HepG2 (cell line): ENCODE measurements around the gene PRELID1. TPM values are rescaled to one million over a fixed set of nuclear protein-coding genes. Genes with fewer than 3 reads are reported as not detected.

Experiments
- ATAC-seq: fragments of 200-7000 bp; cut with Tn5 transposase; 3 replicates; pipeline ENCODE4 v1.9.1; 2020; ENCODE audit warnings: mild to moderate bottlenecking, moderate library complexity
- BruUV-seq: library from RNA; stranded (reverse); fragments of 400-500 nt; replicated peaks from 2 replicates; lab custom pipeline; 2021; lab: Mats Ljungman, UMichigan
- CTCF ChIA-PET: fragments of 300-600 bp; formaldehyde crosslinking; extraction: SDS; loops from one replicate; lab custom pipeline; 2021; ENCODE audit warnings: low total read pairs, inconsistent platforms, low intra/inter-chr PET ratio; lab: Yijun Ruan, JAX
- POLR2A ChIA-PET: fragments of 350-600 bp; sonication (Branson Sonifier 250); formaldehyde crosslinking; loops from one replicate; lab custom pipeline; 2020; ENCODE audit warnings: antibody characterized with exemption, inconsistent platforms; lab: Yijun Ruan, JAX
- DNase-seq: peaks from one replicate; pipeline ENCODE4 v3.0.0-alpha.2; 2015; ENCODE audit warnings: low spot score
- FAIRE-seq: peaks from 3 replicates; lab custom pipeline; 2011; peaks lifted over from hg19 to GRCh38; lab: Jason Lieb, UNC
- H2AFZ ChIP-seq: one replicate; pipeline ENCODE4 v1.6.1; 2011; ENCODE audit warnings: low read length, inconsistent platforms
- H3K27ac ChIP-seq: fragments of 300-600 bp; 3 replicates; pipeline ENCODE4 v1.8.0; 2011; ENCODE audit warnings: mixed run types, mild to moderate bottlenecking, mixed read lengths, low read length, inconsistent platforms; ENCODE audit not compliant: insufficient read depth; ENCODE audit errors: extremely low read length
- H3K27me3 ChIP-seq, 2 experiments: fragments of 200-600 bp in 1 of 2; 2 replicates in 1 of 2; 3 replicates in 1 of 2; pipeline versions ENCODE4 v1.6.0 to v1.8.0; 2011; ENCODE audit warnings: low read length in 2 of 2, mild to moderate bottlenecking in 2 of 2, moderate library complexity in 2 of 2, inconsistent platforms in 1 of 2; ENCODE audit not compliant: insufficient read depth in 2 of 2, control insufficient read depth in 1 of 2
- H3K36me3 ChIP-seq, 2 experiments: fragments of 200-600 bp in 1 of 2; replicated peaks in 1 of 2; 2 replicates in 1 of 2; 3 replicates in 1 of 2; pipeline versions ENCODE4 v1.5.1 to v1.8.0; 2011; ENCODE audit warnings: low read length in 2 of 2, inconsistent platforms in 1 of 2; ENCODE audit not compliant: insufficient read depth in 2 of 2, control insufficient read depth in 1 of 2
- H3K4me1 ChIP-seq: 2 replicates; pipeline ENCODE4 v1.5.1; 2012; ENCODE audit warnings: low read length, inconsistent platforms; ENCODE audit not compliant: insufficient read depth
- H3K4me2 ChIP-seq: 2 replicates; pipeline ENCODE4 v1.6.0; 2011; ENCODE audit warnings: low read depth, low read length, inconsistent platforms
- H3K4me3 ChIP-seq, 3 experiments: fragments of 200-600 bp in 1 of 3; sonication (generic), shearing (Covaris generic) in 1 of 3; replicated peaks in 1 of 3; 2 replicates each; pipeline ENCODE4 v1.5.1; 2011 to 2016; ENCODE audit warnings: low read length in 3 of 3, inconsistent platforms in 2 of 3, low read depth in 2 of 3, mild to moderate bottlenecking in 2 of 3, control low read depth in 1 of 3, mixed read lengths in 1 of 3; ENCODE audit not compliant: insufficient read depth in 1 of 3
- H3K79me2 ChIP-seq: one replicate; pipeline ENCODE4 v1.6.1; 2011; ENCODE audit warnings: low read length, inconsistent platforms; ENCODE audit not compliant: insufficient read depth
- H3K9ac ChIP-seq: 2 replicates; pipeline ENCODE4 v1.6.0; 2011; ENCODE audit warnings: mild to moderate bottlenecking, low read depth, low read length, inconsistent platforms; ENCODE audit not compliant: insufficient read depth
- H3K9me3 ChIP-seq: 2 replicates; pipeline ENCODE4 v1.5.1; 2012; ENCODE audit warnings: mild to moderate bottlenecking, low read length
- H4K20me1 ChIP-seq: 2 replicates; pipeline ENCODE4 v1.6.0; 2011; ENCODE audit warnings: inconsistent platforms, mild to moderate bottlenecking, low read length, moderate library complexity; ENCODE audit not compliant: insufficient read depth
- CEBPB ChIP-seq: IDR thresholded peaks from 2 replicates; pipeline ENCODE4 v1.6.1; 2011; ENCODE audit warnings: low read depth, low read length, improper control_type of control experiment, borderline replicate concordance
- CENPT ChIP-seq: sonication (generic); formaldehyde crosslinking; IDR thresholded peaks from 2 replicates; pipeline ENCODE4 v1.8.0; 2022; ENCODE audit warnings: low read depth, mild to moderate bottlenecking, moderate library complexity, missing genetic modification reagents
- CHD4 ChIP-seq: fragments of 200-600 bp; sonication (generic); IDR thresholded peaks from 2 replicates; pipeline ENCODE4 v1.7.0; 2017; ENCODE audit warnings: mild to moderate bottlenecking, low read length, borderline replicate concordance
- DNMT3B ChIP-seq: conservative IDR thresholded peaks from 2 replicates; pipeline ENCODE4 v1.6.1; 2016; ENCODE audit warnings: missing biosample characterization, control low read depth
- DR1 ChIP-seq: sonication (generic); formaldehyde crosslinking; IDR thresholded peaks from 2 replicates; pipeline ENCODE4 v1.8.0; 2021; ENCODE audit warnings: mild to moderate bottlenecking, missing genetic modification reagents, inconsistent platforms
- HDAC2 ChIP-seq: sonication (generic); formaldehyde crosslinking; IDR thresholded peaks from 2 replicates; pipeline ENCODE4 v1.4.0; 2020; ENCODE audit warnings: missing genetic modification reagents
- HNRNPH1 ChIP-seq: fragments of 200-400 bp; formaldehyde crosslinking; optimal IDR thresholded peaks from 2 replicates; pipeline ENCODE3; 2017; ENCODE audit warnings: mild to moderate bottlenecking, low read depth, low read length
- MEF2D ChIP-seq: sonication (generic); formaldehyde crosslinking; IDR thresholded peaks from 2 replicates; pipeline ENCODE4 v1.5.1; 2020; ENCODE audit warnings: mild to moderate bottlenecking, missing genetic modification reagents
- RARG ChIP-seq: sonication (generic); formaldehyde crosslinking; IDR thresholded peaks from 2 replicates; pipeline ENCODE4 v1.4.0; 2020; ENCODE audit warnings: low read depth, mild to moderate bottlenecking, missing genetic modification reagents
- RBAK ChIP-seq: sonication (generic); formaldehyde crosslinking; IDR thresholded peaks from 2 replicates; pipeline ENCODE4 v1.5.1; 2020; ENCODE audit warnings: mild to moderate bottlenecking, missing genetic modification reagents
- RFX1 ChIP-seq: fragments of 450-650 bp; IDR thresholded peaks from 2 replicates; pipeline ENCODE4 v1.6.1; 2017
- SATB2 ChIP-seq: sonication (generic); formaldehyde crosslinking; IDR thresholded peaks from 2 replicates; pipeline ENCODE4 v1.5.0; 2020; ENCODE audit warnings: missing genetic modification reagents
- SIN3B ChIP-seq: fragments of 150-350 bp; IDR thresholded peaks from 2 replicates; pipeline ENCODE4 v1.6.1; 2014; ENCODE audit warnings: low read length
- SMAD1 ChIP-seq: sonication (generic); formaldehyde crosslinking; IDR thresholded peaks from 2 replicates; pipeline ENCODE4 v1.4.0; 2020; ENCODE audit warnings: missing genetic modification reagents, low read depth, mild to moderate bottlenecking, borderline replicate concordance
- SP140L ChIP-seq: sonication (generic); formaldehyde crosslinking; IDR thresholded peaks from 2 replicates; pipeline ENCODE4 v1.4.0; 2020; ENCODE audit warnings: missing genetic modification reagents, borderline replicate concordance
- TARDBP ChIP-seq: sonication (generic); formaldehyde crosslinking; IDR thresholded peaks from 2 replicates; pipeline ENCODE4 v1.8.0; 2022; ENCODE audit warnings: mild to moderate bottlenecking, missing genetic modification reagents
- U2AF2 ChIP-seq: fragments of 200-400 bp; formaldehyde crosslinking; IDR thresholded peaks from 2 replicates; pipeline ENCODE4 v1.6.1; 2017; ENCODE audit warnings: low read depth, mild to moderate bottlenecking, low read length
- ZNF275 ChIP-seq: sonication (generic); formaldehyde crosslinking; IDR thresholded peaks from 2 replicates; pipeline ENCODE4 v1.8.0; 2022; ENCODE audit warnings: missing genetic modification reagents, mild to moderate bottlenecking, inconsistent platforms, borderline replicate concordance
- ZNF383 ChIP-seq: sonication (generic); formaldehyde crosslinking; IDR thresholded peaks from 2 replicates; pipeline ENCODE4 v1.4.0; 2020; ENCODE audit warnings: missing genetic modification reagents, mild to moderate bottlenecking, borderline replicate concordance
- ZNF652 ChIP-seq: IDR thresholded peaks from 2 replicates; pipeline ENCODE4 v1.6.1; 2016; ENCODE audit warnings: low read depth, borderline replicate concordance
- WGBS: methylation state at CpG from one replicate; pipeline ENCODE4 v1.1.6; 2017; ENCODE audit warnings: low lambda C conversion rate; 5-methylcytosine and 5-hydroxymethylcytosine counted together
- in situ Hi-C: cut with HindIII; loops from 2 replicates; pipeline ENCODE4 v1.10.0; 2017; ENCODE audit warnings: low pct_unique_long_range_greater_than_20kb; ENCODE audit not compliant: extremely low pct_ligation_motif_present
- intact Hi-C: fragments of 100-400 bp; cut with micrococcal nuclease; formaldehyde crosslinking; loops from one replicate; pipeline ENCODE4 v1.10.0; 2022; ENCODE audit not compliant: unreplicated experiment
- polyA plus RNA-seq, 8 experiments: library from polyadenylated mRNA; depleted of rRNA in 3 of 8; stranded (reverse) in 7 of 8; unstranded in 1 of 8; fragments of >200 nt; fragmentation: Illumina TruSeq in 4 of 8; extraction: Trizol in 4 of 8; gene quantifications; 2 replicates each; pipeline versions ENCODE4 v1.2.1 to v1.2.3, GENCODE V29; 2011 to 2016; ENCODE audit warnings: low read depth in 4 of 8, missing spikeins in 1 of 8, mixed read lengths in 1 of 8; ENCODE audit not compliant: insufficient read depth in 1 of 8
- total RNA-seq, 5 experiments: library from RNA; depleted of rRNA; stranded (reverse); fragments of >200 nt; fragmentation: Illumina TruSeq; extraction: Trizol; gene quantifications; 2 replicates each; pipeline ENCODE4 v1.2.3, GENCODE V29; 2016; ENCODE audit warnings: low read depth in 1 of 5
- TF ChIP-seq, protein P1 (sequence below): sonication (generic); formaldehyde crosslinking; IDR thresholded peaks from 2 replicates; pipeline ENCODE4 v1.4.0; 2020; ENCODE audit warnings: missing genetic modification reagents, low read depth, mild to moderate bottlenecking, borderline replicate concordance

Gene PRELID1
- total and polyA plus RNA-seq, 2 of the 13 experiments (the other 11 are each of a cell fraction or from before 2014, with no cell fraction given) = 250 to 271 TPM

DNA sequence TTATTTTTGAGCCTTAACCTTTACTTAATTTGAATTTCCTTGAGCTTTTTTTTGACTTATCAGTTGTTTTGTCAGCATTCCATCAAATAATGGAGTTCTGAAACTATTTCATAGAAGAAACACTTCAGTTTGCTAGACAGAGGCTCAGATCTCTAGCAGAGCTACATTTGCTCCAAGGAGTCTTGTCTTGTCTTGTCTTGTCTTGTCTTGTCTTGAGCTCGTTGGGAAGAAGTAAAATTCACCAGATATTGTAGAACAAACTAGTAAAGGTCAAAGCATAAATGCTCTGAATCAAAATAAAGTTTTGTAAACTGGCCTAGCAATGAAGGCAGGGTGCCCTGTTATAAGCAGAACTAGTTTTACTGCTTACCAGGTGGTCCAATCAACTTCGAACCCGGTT is 33.6 kb upstream of the PRELID1 start:
- FAIRE-seq (no peak), ATAC-seq (no peak), DNase-seq (no peak)
- H3K36me3 ChIP-seq = no peaks in the 10 kb centered on the region
- H3K4me1 ChIP-seq = no peaks in the 10 kb centered on the region
- in situ Hi-C loops = no loop called here
- H3K27me3 ChIP-seq = peaks cover 0 to 4% of the 10 kb centered on the region in 2 experiments; a peak in 2 of 5 replicates
- H3K4me3 ChIP-seq = no peak overlapping the region
- CTCF ChIA-PET = no interaction called here
- no peak overlapping the region for H2AFZ ChIP-seq
- H3K27ac ChIP-seq = no peak overlapping the region
- BruUV-seq = no TSS peak
- no peaks in the 10 kb centered on the region for H4K20me1 ChIP-seq
- no peak overlapping the region for H3K4me2 ChIP-seq
- H3K9me3 ChIP-seq = no peaks in the 10 kb centered on the region
- no peak overlapping the region for H3K9ac ChIP-seq
- 2% methylated on average over 3 of the region's 3 CpGs for WGBS
- H3K79me2 ChIP-seq = no peaks in the 10 kb centered on the region
- POLR2A ChIA-PET = no interaction called here
- intact Hi-C loops = no loop called here
- TF ChIP-seq, protein P1, sequence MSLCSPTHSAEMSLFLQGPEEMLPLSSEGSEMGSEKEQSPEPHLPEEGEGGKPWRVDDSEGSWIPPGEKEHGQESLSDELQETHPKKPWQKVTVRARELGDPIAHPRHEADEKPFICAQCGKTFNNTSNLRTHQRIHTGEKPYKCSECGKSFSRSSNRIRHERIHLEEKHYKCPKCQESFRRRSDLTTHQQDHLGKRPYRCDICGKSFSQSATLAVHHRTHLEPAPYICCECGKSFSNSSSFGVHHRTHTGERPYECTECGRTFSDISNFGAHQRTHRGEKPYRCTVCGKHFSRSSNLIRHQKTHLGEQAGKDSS (CRISPR knock-in tag) = no peak
- TF ChIP-seq RARG (CRISPR knock-in tag) (no peak), DNMT3B (CRISPR knock-in tag) (no peak), SATB2 (CRISPR knock-in tag) (no peak), CEBPB (no peak), U2AF2 (no peak), RFX1 (no peak)

- Histone ChIP-seq H2AFZ (no peak overlapping the region), H3K9ac (no peak overlapping the region), H3K4me1 (no peaks in the 10 kb centered on the region), H3K79me2 (no peaks in the 10 kb centered on the region), H3K4me3 (no peak overlapping the region), H3K27ac (no peak overlapping the region), H4K20me1 (no peaks in the 10 kb centered on the region), H3K27me3 (peaks cover 0 to 4% of the 10 kb centered on the region in 2 experiments; a peak in 2 of 5 replicates), H3K36me3 (no peaks in the 10 kb centered on the region), H3K4me2 (no peak overlapping the region), H3K9me3 (no peaks in the 10 kb centered on the region)
- FAIRE-seq = no peak
- in situ Hi-C loops = no loop called here
- POLR2A ChIA-PET = no interaction called here
- ATAC-seq = no peak
- CTCF ChIA-PET = no interaction called here
- intact Hi-C loops = no loop called here
- no TSS peak for BruUV-seq
- 25% methylated on average over 3 of the region's 3 CpGs for WGBS
- DNase-seq = no peak
- TF ChIP-seq DR1 (no peak), CHD4 (no peak), CENPT (CRISPR knock-in tag) (no peak), SIN3B (no peak), SP140L (CRISPR knock-in tag) (no peak), TARDBP (no peak), ZNF652 (no peak), ZNF275 (CRISPR knock-in tag) (no peak), MEF2D (no peak), HNRNPH1 (no peak), ZNF383 (CRISPR knock-in tag) (no peak), RBAK (no peak), SMAD1 (CRISPR knock-in tag) (no peak), HDAC2 (no peak)
These were observed 32.9 kb upstream of the PRELID1 start for GRCh38 chr5:177270653-177271052.
